ENCODE data around the gene TKFC. TPM values are rescaled to one million over a fixed set of nuclear protein-coding genes. Genes with fewer than 3 reads are reported as not detected.
A peak's percentile ranks its signal among the peaks of the same experiment; 100 is the strongest.

The TKFC gene
- total and polyA plus RNA-seq, 9 of the 15 experiments (the other 6 are each of a cell fraction or from before 2014, with no cell fraction given), result 2.0 to 61.7 (median 28.5) TPM

- no peak for TF ChIP-seq ZNF764 (CRISPR knock-in tag; IDR thresholded peaks at IDR 0.05; ENCODE audit: low read depth)
- TF ChIP-seq BHLHE40 (IDR thresholded peaks at IDR 0.05; ENCODE audit: low read length), result no peak
- no peak for TF ChIP-seq SRSF9 (IDR thresholded peaks at IDR 0.05; ENCODE audit: borderline replicate concordance, low read depth, low read length)
- TF ChIP-seq ZNF280A (IDR thresholded peaks at IDR 0.05; ENCODE audit: low read depth, partially characterized antibody), result no peak
- TF ChIP-seq, protein P1, sequence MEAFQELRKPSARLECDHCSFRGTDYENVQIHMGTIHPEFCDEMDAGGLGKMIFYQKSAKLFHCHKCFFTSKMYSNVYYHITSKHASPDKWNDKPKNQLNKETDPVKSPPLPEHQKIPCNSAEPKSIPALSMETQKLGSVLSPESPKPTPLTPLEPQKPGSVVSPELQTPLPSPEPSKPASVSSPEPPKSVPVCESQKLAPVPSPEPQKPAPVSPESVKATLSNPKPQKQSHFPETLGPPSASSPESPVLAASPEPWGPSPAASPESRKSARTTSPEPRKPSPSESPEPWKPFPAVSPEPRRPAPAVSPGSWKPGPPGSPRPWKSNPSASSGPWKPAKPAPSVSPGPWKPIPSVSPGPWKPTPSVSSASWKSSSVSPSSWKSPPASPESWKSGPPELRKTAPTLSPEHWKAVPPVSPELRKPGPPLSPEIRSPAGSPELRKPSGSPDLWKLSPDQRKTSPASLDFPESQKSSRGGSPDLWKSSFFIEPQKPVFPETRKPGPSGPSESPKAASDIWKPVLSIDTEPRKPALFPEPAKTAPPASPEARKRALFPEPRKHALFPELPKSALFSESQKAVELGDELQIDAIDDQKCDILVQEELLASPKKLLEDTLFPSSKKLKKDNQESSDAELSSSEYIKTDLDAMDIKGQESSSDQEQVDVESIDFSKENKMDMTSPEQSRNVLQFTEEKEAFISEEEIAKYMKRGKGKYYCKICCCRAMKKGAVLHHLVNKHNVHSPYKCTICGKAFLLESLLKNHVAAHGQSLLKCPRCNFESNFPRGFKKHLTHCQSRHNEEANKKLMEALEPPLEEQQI (IDR thresholded peaks at IDR 0.05), result no peak
- no peak for TF ChIP-seq KAT8 (IDR thresholded peaks at IDR 0.05; ENCODE audit: low read depth)
- no peak for TF ChIP-seq ZNF347 (CRISPR knock-in tag; IDR thresholded peaks at IDR 0.05; ENCODE audit: low read depth)
- peak; percentile 92 for TF ChIP-seq KLF16 (IDR thresholded peaks at IDR 0.05)
- no peak for TF ChIP-seq ZNF584 (CRISPR knock-in tag; IDR thresholded peaks at IDR 0.05; ENCODE audit: low read depth)
- no peak for TF ChIP-seq RBM34 (IDR thresholded peaks at IDR 0.05; ENCODE audit: borderline replicate concordance, insufficient read depth, low read length)
- TF ChIP-seq MEF2D (tag; conservative IDR thresholded peaks at IDR 0.05; ENCODE audit: low read depth), result no peak
- peak; percentile 79; the same call in 1 of the 2 replicates for TF ChIP-seq SMARCE1 (IDR thresholded peaks at IDR 0.05)
- TF ChIP-seq, protein P2, sequence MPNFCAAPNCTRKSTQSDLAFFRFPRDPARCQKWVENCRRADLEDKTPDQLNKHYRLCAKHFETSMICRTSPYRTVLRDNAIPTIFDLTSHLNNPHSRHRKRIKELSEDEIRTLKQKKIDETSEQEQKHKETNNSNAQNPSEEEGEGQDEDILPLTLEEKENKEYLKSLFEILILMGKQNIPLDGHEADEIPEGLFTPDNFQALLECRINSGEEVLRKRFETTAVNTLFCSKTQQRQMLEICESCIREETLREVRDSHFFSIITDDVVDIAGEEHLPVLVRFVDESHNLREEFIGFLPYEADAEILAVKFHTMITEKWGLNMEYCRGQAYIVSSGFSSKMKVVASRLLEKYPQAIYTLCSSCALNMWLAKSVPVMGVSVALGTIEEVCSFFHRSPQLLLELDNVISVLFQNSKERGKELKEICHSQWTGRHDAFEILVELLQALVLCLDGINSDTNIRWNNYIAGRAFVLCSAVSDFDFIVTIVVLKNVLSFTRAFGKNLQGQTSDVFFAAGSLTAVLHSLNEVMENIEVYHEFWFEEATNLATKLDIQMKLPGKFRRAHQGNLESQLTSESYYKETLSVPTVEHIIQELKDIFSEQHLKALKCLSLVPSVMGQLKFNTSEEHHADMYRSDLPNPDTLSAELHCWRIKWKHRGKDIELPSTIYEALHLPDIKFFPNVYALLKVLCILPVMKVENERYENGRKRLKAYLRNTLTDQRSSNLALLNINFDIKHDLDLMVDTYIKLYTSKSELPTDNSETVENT (CRISPR knock-in tag; IDR thresholded peaks at IDR 0.05), result peak; percentile 17; the same call in 1 of the 2 replicates
- TF ChIP-seq CHD1 (IDR thresholded peaks at IDR 0.05; ENCODE audit: low read length), result no peak
- no peak for TF ChIP-seq ZNF212 (CRISPR knock-in tag; IDR thresholded peaks at IDR 0.05)
- TF ChIP-seq PKNOX1 (IDR thresholded peaks at IDR 0.05), result no peak
- TF ChIP-seq, protein P3, sequence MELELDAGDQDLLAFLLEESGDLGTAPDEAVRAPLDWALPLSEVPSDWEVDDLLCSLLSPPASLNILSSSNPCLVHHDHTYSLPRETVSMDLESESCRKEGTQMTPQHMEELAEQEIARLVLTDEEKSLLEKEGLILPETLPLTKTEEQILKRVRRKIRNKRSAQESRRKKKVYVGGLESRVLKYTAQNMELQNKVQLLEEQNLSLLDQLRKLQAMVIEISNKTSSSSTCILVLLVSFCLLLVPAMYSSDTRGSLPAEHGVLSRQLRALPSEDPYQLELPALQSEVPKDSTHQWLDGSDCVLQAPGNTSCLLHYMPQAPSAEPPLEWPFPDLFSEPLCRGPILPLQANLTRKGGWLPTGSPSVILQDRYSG (tag; conservative IDR thresholded peaks at IDR 0.05; ENCODE audit: low read depth), result peak; percentile 77; the same call in 1 of the 2 replicates
- peak; percentile 34 for TF ChIP-seq DACH1 (IDR thresholded peaks at IDR 0.05; ENCODE audit: partially characterized antibody)
- TF ChIP-seq ZZZ3 (IDR thresholded peaks at IDR 0.05), result no peak
Observed at GRCh38 chr11:61342207-61342803, 9.3 kb downstream of the TKFC start (continued).

Data from K562 (cell line).